Measurements from ENCODE around the gene MUC15. TPM values are rescaled to one million over a fixed set of nuclear protein-coding genes. Genes with fewer than 3 reads are reported as not detected.

The MUC15 gene
- total and polyA plus RNA-seq, 10 of the 15 experiments (the other 5 are each of a cell fraction or from before 2014, with no cell fraction given): 0.03 to 0.86 (median 0.09) TPM; not detected in 6

- WGBS (ENCODE audit: insufficient coverage, insufficient replicate concordance, low lambda C conversion rate, missing lambda C conversion rate): 70% methylated on average over 2 of the region's 2 CpGs
- RAD21 ChIA-PET (ENCODE audit: unreplicated experiment): interaction anchor here (1.8 kb wide), 1 partner anchor 15 kb away, joined by 6 read pairs; no protein-coding TSS in a partner anchor
- no peaks in the 10 kb centered on the region for H3K36me3 ChIP-seq (ENCODE audit: control insufficient read depth in 2 of 2, insufficient read depth in 2 of 2, low read length in 1 of 2)
- peak; percentile 8; the same call in 2 of the 3 replicates for ATAC-seq
- no peak overlapping the region for H3K9ac ChIP-seq (ENCODE audit: control insufficient read depth, insufficient read depth, low read length)
- DNase-seq (ENCODE audit: low read depth, low spot score): no peak
- in situ Hi-C loops (cut with MboI): no loop called here
- no peak overlapping the region for H3K27ac ChIP-seq (ENCODE audit: control insufficient read depth, insufficient read depth)
- no peaks in the 10 kb centered on the region for H3K27me3 ChIP-seq (replicated peaks in 1 of 2; ENCODE audit: control insufficient read depth in 2 of 2, insufficient read depth in 2 of 2, low read length in 1 of 2)
- no peak for TF ChIP-seq TBL1XR1 (IDR thresholded peaks at IDR 0.05; ENCODE audit: low read depth, low read length)
- TF ChIP-seq KLF5 (IDR thresholded peaks at IDR 0.05; ENCODE audit: partially characterized antibody): no peak
- TF ChIP-seq SPI1 (IDR thresholded peaks at IDR 0.05; ENCODE audit: borderline replicate concordance, insufficient read depth, low read depth, low read length): no peak
- TF ChIP-seq TAF1 (IDR thresholded peaks at IDR 0.05; ENCODE audit: borderline replicate concordance, low read depth, low read length): no peak
- no peak for TF ChIP-seq EZH2 (IDR thresholded peaks at IDR 0.05; ENCODE audit: borderline replicate concordance, control insufficient read depth, low read depth, low read length)
- TF ChIP-seq EP300 (IDR thresholded peaks at IDR 0.05; ENCODE audit: borderline replicate concordance in 1 of 2, control insufficient read depth in 1 of 2, low read depth in 2 of 2, low read length in 2 of 2): no peak
- no peak for TF ChIP-seq ZNF24 (IDR thresholded peaks at IDR 0.05)
- no peak for TF ChIP-seq KDM1A (IDR thresholded peaks at IDR 0.05; ENCODE audit: borderline replicate concordance)
- no peaks in the 10 kb centered on the region for H4K20me1 ChIP-seq (ENCODE audit: control insufficient read depth, insufficient read depth)
- no peak overlapping the region for H3K4me2 ChIP-seq (ENCODE audit: control insufficient read depth, insufficient read depth)
- no peak for FAIRE-seq
- intact Hi-C loops (cut with micrococcal nuclease; ENCODE audit: unreplicated experiment): no loop called here
- H3K9me3 ChIP-seq (replicated peaks; ENCODE audit: control insufficient read depth, insufficient read depth, low read length): no peaks in the 10 kb centered on the region; the same call in 1 of the 3 replicates
- POLR2A ChIA-PET: interaction anchor here (4.4 kb wide), 1 partner anchor 12 kb away, joined by 17 read pairs; no protein-coding TSS in a partner anchor
- SMC1A ChIA-PET (ENCODE audit: uncharacterized antibody, unreplicated experiment): interaction anchor here (0.8 to 4.9 kb wide), 8 partner anchors 8 to 122 kb away, joined by 3 to 63 read pairs (median 4); no protein-coding TSS in a partner anchor
- no peak overlapping the region for H3K4me3 ChIP-seq
- no peaks in the 10 kb centered on the region; the same call in 1 of the 2 replicates for H3K4me1 ChIP-seq (ENCODE audit: control insufficient read depth, insufficient read depth, low read length)
- CTCF ChIA-PET: no interaction called here
- no peaks in the 10 kb centered on the region for H3K79me2 ChIP-seq (ENCODE audit: control insufficient read depth, insufficient read depth, low read length)
- H2AFZ ChIP-seq (ENCODE audit: control insufficient read depth, low read depth, low read length): no peak overlapping the region
- BruUV-seq (replicated peaks): no TSS peak
Observed at GRCh38 chr11:26613759-26614158, 41.7 kb upstream of the MUC15 start.
